SJSA1 (cell line): ENCODE results near the gene CFAP92. TPM values are rescaled to one million over a fixed set of nuclear protein-coding genes. Genes with fewer than 3 reads are reported as not detected.
"Not testable (repeated sequence)": the region's sequence is repeated elsewhere in the genome, so short reads cannot be mapped to it uniquely, and the experiment has no call there.

Source experiments
- DNase-seq, 2 experiments: peaks; one replicate each; pipeline ENCODE4 v3.0.0-alpha.2; 2015 to 2020; ENCODE audit warnings: low spot score in 2 of 2, low read depth in 1 of 2
- H3K27ac ChIP-seq: fragments of 250-450 bp; sonication (Bioruptor Pico); 2 replicates; pipeline ENCODE4 v1.5.1; 2020; ENCODE audit warnings: mild to moderate bottlenecking, moderate library complexity
- H3K27me3 ChIP-seq: fragments of 250-450 bp; sonication (Bioruptor Pico); replicated peaks from 2 replicates; pipeline ENCODE4 v1.5.1; 2020; ENCODE audit warnings: mild to moderate bottlenecking, moderate library complexity
- H3K36me3 ChIP-seq: fragments of 250-450 bp; sonication (Bioruptor Pico); 2 replicates; pipeline ENCODE4 v1.5.1; 2020; ENCODE audit warnings: mild to moderate bottlenecking
- H3K4me1 ChIP-seq: fragments of 250-450 bp; sonication (Bioruptor Pico); replicated peaks from 2 replicates; pipeline ENCODE4 v1.6.1; 2021; ENCODE audit warnings: mild to moderate bottlenecking
- H3K4me3 ChIP-seq: fragments of 250-450 bp; sonication (Bioruptor Pico); 2 replicates; pipeline ENCODE4 v1.5.1; 2020; ENCODE audit warnings: mild to moderate bottlenecking
- H3K9me3 ChIP-seq: fragments of 250-450 bp; sonication (Bioruptor Pico); replicated peaks from 2 replicates; pipeline ENCODE4 v1.5.1; 2020; ENCODE audit warnings: mild to moderate bottlenecking
- total RNA-seq: library from RNA; depleted of rRNA; stranded (reverse); fragments of >200 nt; shearing (Covaris generic); gene quantifications from 2 replicates; pipeline ENCODE4 v1.2.3, GENCODE V29; 2014; rRNA removed

CFAP92 gene
- total RNA-seq, 1 experiment from 2014 or later, result 0.71 TPM

DNA sequence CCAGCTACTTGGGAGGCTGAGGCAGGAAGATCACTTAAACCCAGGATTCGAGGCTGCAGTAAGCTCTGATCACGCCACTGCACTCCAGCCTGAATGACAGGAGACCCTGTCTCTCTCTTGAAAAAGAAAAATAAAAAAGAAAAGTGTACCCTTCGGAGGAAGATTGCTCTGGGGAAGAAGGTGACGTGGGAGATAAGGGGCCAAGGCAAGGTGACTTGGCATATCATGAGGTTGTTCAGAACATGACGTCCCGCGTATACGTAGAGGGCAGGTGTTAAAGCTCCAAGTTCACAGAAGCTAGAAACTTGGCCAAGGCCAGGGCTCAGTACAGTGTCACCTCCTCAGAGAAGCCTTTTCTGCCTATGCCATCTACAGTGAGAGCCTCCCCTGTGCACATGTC lies 121.1 kb downstream of the CFAP92 start:
- no peak for DNase-seq
- Histone ChIP-seq H3K9me3 (no peaks in the 10 kb centered on the region), H3K27me3 (no peaks in the 10 kb centered on the region), H3K36me3 (no peaks in the 10 kb centered on the region), H3K4me1 (no peaks in the 10 kb centered on the region), H3K4me3 (no peak overlapping the region), H3K27ac (no peak overlapping the region)

DNA sequence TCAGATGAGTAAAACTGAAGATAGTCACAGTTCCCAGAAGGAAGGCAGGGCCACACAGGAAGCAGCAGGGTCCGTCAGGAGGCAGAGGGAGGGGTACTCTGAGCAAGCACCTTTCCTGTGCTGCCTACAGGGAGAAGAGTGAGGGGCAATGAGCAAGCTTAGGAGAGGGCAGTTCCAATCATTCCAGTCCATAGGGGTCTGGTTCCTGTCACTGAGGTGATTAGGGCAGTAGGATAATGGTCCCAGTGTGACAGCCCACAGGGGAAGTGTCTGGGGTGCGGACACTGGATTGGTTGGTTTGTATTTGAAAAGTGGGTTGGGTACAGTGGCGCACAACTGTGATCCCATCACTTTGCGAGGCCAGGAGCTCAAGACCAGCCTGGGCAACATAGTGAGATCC lies 121.6 kb downstream of the CFAP92 start:
- H3K27me3 ChIP-seq, result no peaks in the 10 kb centered on the region
- no peak overlapping the region for H3K27ac ChIP-seq
- H3K36me3 ChIP-seq, result no peaks in the 10 kb centered on the region
- H3K4me1 ChIP-seq, result no peaks in the 10 kb centered on the region
- H3K4me3 ChIP-seq, result no peak overlapping the region
- DNase-seq, result no peak
- H3K9me3 ChIP-seq, result no peaks in the 10 kb centered on the region

DNA sequence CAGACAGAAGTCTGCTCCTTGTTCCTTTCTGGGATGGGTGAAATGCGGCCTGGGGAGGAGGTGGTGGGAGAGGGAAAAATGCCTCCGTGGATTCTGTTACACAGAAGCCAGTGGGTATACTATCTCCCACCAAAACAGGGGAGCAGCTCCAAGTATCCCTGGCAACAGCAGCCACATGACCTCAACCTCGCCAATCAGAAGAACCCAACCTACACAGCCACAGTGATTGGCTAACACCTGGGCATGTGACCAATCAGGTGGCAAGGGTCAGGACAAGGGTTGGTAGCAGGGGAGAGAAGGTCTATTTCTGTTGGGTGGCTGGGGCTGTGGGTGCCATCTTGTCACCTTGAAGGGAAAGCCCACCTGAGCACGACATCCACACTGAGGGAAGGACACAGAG lies 123.5 kb downstream of the CFAP92 start:
- Histone ChIP-seq H3K27me3 (no peaks in the 10 kb centered on the region), H3K4me1 (no peaks in the 10 kb centered on the region), H3K27ac (no peak overlapping the region), H3K4me3 (no peak overlapping the region), H3K36me3 (no peaks in the 10 kb centered on the region), H3K9me3 (no peaks in the 10 kb centered on the region)
- no peak for DNase-seq

DNA sequence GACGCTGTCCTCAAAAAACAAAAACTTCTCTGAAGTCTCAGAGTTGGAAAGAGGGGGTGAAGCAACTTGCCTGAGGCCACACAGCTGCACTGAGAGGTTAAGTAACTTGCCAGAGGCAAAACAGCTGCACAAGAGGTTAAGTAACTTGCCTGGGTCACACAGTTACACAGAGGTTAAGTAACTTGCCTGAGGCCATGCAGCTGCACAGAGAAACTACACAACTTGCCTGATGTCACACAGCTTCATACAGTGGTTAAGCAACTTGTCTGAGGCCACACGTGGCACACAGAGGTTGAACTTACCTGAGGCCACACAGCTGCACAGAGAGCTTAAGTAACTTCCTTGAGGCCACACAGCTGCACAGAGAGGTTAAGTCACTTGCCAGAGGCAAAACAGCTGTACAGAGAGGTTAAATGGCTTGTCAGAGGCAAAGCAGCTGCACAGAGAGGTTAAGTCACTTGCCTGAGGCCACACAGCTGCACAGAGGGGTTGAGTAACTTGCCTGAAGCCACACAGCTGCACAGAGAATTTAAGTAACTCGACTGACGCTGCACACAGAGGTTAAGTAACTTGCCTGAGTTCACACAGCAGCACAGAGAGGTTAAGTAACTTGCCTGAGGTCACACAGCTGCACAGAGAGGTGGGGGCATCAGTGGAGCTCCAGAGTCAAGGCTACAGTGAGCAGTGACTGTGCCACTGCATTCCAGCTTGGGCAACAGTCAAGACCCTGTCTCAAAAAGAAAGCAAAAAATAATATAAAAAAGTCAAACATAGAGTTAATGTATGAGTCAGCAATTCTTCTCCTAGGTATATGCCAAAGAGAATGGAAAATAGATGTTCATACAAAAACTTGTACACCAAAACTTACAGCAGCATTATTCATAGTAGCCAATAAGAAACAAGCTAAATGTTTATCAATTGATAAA lies 126.4 kb downstream of the CFAP92 start:
- Histone ChIP-seq H3K9me3 (no peaks in the 10 kb centered on the region), H3K4me1 (no peaks in the 10 kb centered on the region), H3K4me3 (no peak overlapping the region), H3K36me3 (no peaks in the 10 kb centered on the region), H3K27me3 (no peaks in the 10 kb centered on the region), H3K27ac (no peak overlapping the region)
- DNase-seq, result no peak

DNA sequence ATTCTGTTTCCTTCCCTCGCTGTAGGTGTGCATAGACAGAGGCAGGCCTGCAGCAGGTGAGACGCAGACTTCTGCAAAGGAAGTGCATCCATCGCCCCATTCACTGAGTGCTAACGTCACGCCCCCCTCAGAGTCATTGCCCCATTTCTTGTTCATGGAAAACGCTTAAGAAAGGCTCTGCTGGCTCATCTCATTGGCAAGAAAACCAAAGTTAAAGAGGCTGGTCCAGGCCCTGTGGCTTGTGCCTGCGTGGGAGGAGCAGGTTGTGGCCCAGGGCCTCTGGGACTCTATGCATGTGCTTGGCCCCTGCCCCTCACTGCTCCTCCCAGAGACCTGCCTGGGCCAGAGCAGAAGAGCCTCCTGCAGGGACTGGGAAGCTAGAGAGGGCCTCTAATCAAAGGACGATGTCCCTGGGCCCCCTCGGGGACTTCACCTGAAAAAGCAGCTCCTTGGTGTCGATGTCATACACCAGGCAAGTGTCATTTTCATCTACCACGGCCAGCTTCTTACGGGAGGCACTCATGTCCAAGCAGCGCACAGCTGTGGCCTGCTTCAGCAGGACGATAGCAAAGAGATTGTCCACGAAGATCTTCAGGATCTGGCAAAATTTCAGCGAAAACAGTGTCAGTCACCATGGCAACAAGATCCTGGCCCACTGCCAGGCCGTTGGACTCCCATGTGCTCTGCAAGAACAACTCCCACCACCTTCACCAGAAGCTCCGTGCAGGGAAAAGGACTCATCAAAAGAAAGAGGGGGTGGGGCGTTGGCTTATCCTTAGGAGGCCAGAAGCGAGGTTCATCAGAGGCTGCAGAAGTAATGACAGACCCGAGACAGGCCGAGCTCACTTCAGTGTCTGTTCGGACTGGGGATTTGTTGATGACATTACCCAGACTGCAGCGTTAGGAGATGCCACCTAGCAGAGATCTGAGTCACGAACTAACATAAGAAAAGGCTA lies 128.7 kb downstream of the CFAP92 start:
- H3K27ac ChIP-seq, H3K9me3 ChIP-seq, H3K4me1 ChIP-seq, H3K4me3 ChIP-seq, DNase-seq, H3K36me3 ChIP-seq, H3K27me3 ChIP-seq: not testable (repeated sequence)

DNA sequence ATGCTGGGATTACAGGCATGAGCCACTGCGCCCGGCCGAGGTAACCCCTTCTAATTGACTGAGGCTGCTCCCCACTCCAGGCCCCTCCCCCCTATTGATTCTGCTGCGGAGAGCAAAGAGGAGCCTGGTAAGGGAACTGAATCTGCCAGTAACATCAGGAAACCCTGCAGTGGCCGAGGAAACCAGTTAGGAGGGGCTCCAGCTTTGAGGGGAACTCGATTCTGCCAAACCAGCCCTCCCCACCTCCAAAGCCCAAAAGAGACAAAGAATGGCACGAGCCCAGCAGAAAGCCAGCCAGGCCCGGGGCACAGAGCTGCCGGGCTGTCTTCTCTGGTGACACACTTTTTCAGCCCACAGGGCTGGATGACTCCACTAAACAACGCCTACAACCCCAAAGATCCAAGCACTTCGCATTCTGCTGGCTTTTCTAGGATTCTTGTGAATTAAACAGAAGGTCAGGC lies 129.5 kb downstream of the CFAP92 start:
- Histone ChIP-seq H3K4me3 (no peak overlapping the region), H3K27me3 (no peaks in the 10 kb centered on the region), H3K9me3 (peaks cover 9% of the 10 kb centered on the region), H3K4me1 (no peaks in the 10 kb centered on the region), H3K27ac (no peak overlapping the region), H3K36me3 (no peaks in the 10 kb centered on the region)
- no peak for DNase-seq

DNA sequence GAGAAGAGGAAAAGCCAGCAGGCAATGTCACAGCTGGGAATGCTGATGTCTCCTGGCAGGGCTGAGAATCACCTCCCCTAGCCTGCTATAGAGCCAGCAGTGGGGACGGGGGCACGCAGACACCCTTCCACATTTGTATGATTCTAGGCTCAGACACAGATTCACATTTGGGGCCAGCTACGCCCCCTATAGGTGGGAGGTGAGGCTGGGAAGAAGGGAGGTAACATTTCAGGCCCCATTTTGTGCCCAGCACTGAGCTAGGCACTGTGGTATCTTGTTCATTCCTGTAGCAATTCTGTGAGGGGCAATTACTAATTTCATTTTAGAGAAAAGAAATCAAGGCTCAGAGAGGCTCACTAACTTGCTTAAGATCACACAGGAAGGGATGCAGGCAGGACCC lies 130.3 kb downstream of the CFAP92 start:
- H3K4me3 ChIP-seq, result no peak overlapping the region
- no peak overlapping the region for H3K27ac ChIP-seq
- no peaks in the 10 kb centered on the region for H3K36me3 ChIP-seq
- H3K27me3 ChIP-seq, result no peaks in the 10 kb centered on the region
- no peaks in the 10 kb centered on the region for H3K4me1 ChIP-seq
- peaks cover 14% of the 10 kb centered on the region for H3K9me3 ChIP-seq
- DNase-seq, result no peak

DNA sequence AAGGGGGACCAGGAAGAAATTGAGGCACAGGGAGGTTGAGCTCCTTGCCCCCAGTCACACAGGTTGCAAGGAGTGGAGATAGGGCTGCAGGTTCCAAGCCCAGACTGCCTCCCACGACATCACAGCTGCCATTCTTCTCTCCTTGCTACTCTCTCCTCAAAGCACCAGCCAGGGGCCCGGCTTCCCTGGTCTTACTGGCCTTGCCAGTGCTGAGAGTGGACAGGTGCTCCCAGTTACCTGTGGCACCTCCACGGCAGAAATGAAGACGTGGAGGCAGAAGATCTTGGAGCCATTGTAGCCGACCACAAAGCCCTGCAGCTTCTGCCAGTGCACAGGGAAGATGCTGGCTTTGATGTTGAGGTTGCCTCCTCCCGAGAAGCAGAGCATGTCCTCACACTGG lies 132.4 kb downstream of the CFAP92 start:
- H3K9me3 ChIP-seq, result peaks cover 21% of the 10 kb centered on the region
- DNase-seq, result no peak
- H3K4me3 ChIP-seq, result no peak overlapping the region
- H3K4me1 ChIP-seq, result no peaks in the 10 kb centered on the region
- no peak overlapping the region for H3K27ac ChIP-seq
- no peaks in the 10 kb centered on the region for H3K27me3 ChIP-seq
- no peaks in the 10 kb centered on the region for H3K36me3 ChIP-seq

Other genes starting within 250 kb of the CFAP92 start
- 29.2 and 29.3 TPM in 2 replicates for gene ACAD9, start 114.5 kb downstream of the CFAP92 start, total RNA-seq
- 1.5 and 2.8 TPM in 2 replicates for gene EFCC1, start 7.2 kb upstream of the CFAP92 start, total RNA-seq
- not detected in 2 replicates for gene GP9, start 66.7 kb upstream of the CFAP92 start, total RNA-seq
- 7.9 and 12.1 TPM in 2 replicates for gene RAB43, start 127.7 kb upstream of the CFAP92 start, total RNA-seq
- 40.5 and 57.3 TPM in 2 replicates for gene ISY1, start 167.0 kb upstream of the CFAP92 start, total RNA-seq
- gene CNBP, start 189.8 kb upstream of the CFAP92 start, total RNA-seq, result 215 and 258 TPM in 2 replicates